Activated CD4-positive, alpha-beta T cell treated with anti-CD3 and anti-CD28 coated beads, Interleukin-2, amount 10 ng/mL, durations not matched to agents 7 days and 5 days (primary cell): Measurements from ENCODE around the gene CD200R1L. TPM values are rescaled to one million over a fixed set of nuclear protein-coding genes. Genes with fewer than 3 reads are reported as not detected.

Experiments used
- CTCF ChIA-PET: fragments of 350-600 bp; sonication (Branson Sonifier 250); formaldehyde crosslinking; loops from one replicate; lab custom pipeline; 2021; ENCODE audit warnings: antibody characterized with exemption; lab: Charles Lee
- POLR2A ChIA-PET: fragments of 350-600 bp; sonication (Branson Sonifier 250); formaldehyde crosslinking; loops from one replicate; lab custom pipeline; 2021; ENCODE audit warnings: antibody characterized with exemption; lab: Charles Lee
- DNase-seq: peaks from one replicate; pipeline ENCODE4 v3.0.0-alpha.2; 2020
- H3K27ac Mint-ChIP-seq: one replicate; pipeline ENCODE4 v1.8.0; 2021; ENCODE audit warnings: mild to moderate bottlenecking, moderate library complexity, mixed read lengths
- H3K27me3 Mint-ChIP-seq: one replicate; pipeline ENCODE4 v1.8.0; 2021; ENCODE audit warnings: mixed read lengths
- H3K36me3 Mint-ChIP-seq: one replicate; pipeline ENCODE4 v1.8.0; 2021; ENCODE audit warnings: low read depth, mixed read lengths
- H3K4me1 Mint-ChIP-seq: one replicate; pipeline ENCODE4 v1.8.0; 2021; ENCODE audit warnings: mixed read lengths
- H3K4me3 Mint-ChIP-seq: one replicate; pipeline ENCODE4 v1.8.0; 2021; ENCODE audit warnings: mild to moderate bottlenecking, moderate library complexity, mixed read lengths
- H3K9me3 Mint-ChIP-seq: one replicate; pipeline ENCODE4 v1.8.0; 2021; ENCODE audit warnings: mixed read lengths
- total RNA-seq, 2 experiments: library from RNA; stranded (reverse); gene quantifications; one replicate each; pipeline ENCODE4 v1.2.3, GENCODE V29; 2021

The CD200R1L gene
- total RNA-seq, 2 experiments from 2014 or later: not detected

DNA sequence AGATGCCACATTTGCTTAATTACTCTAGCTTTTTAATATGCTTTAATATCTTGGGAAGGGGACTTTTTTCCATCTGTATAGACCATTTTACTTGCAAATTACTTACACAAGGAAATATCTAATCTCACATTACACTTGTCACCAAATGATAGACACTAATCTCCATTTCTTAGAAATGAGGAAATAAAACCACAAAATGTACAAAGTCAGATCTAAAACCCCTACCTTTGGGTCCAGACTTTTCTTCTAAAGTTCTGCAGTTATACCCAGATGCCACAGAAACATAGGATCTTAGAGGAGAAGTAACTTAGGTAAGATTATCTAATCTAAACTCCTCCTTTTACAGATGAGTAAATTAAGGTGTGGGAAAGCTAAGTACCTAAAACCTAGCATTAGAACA is 44.3 kb downstream of the CD200R1L start:
- H3K4me3 Mint-ChIP-seq: no peak overlapping the region
- CTCF ChIA-PET: interaction anchor here (0.6 kb wide), 1 partner anchor 39 kb away, joined by 3 read pairs; no protein-coding TSS in a partner anchor
- POLR2A ChIA-PET: no interaction called here
- DNase-seq: no peak
- no peaks in the 10 kb centered on the region for H3K27me3 Mint-ChIP-seq
- no peaks in the 10 kb centered on the region for H3K36me3 Mint-ChIP-seq
- H3K9me3 Mint-ChIP-seq: no peaks in the 10 kb centered on the region
- no peak overlapping the region for H3K27ac Mint-ChIP-seq
- H3K4me1 Mint-ChIP-seq: peaks cover 7% of the 10 kb centered on the region

DNA sequence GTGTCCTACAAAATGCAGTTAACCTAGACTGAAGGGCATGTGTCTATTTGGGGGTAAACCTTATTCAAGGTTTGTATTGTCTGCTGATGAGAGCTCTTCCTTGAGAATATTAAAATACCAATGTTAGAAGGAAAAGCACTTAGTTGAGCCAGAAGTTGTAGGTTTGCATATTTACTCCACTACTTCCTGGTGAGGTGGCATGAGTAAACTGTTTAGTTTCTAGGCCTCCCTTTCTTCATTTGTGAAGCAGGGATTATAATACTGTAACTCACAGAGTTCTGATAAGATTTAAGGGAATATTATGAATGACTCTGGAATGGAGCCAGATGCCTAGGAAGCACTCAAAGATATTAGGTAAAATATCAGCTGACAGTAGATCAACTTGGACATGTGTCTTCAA is 46.7 kb downstream of the CD200R1L start:
- DNase-seq: no peak
- Mint-ChIP-seq H3K4me1 (peaks cover 7% of the 10 kb centered on the region), H3K4me3 (no peak overlapping the region), H3K9me3 (peaks cover 3% of the 10 kb centered on the region), H3K36me3 (no peaks in the 10 kb centered on the region), H3K27me3 (no peaks in the 10 kb centered on the region), H3K27ac (no peak overlapping the region)
- ChIA-PET CTCF (interaction anchor here (0.9 to 1.5 kb wide), 3 partner anchors 14 to 19 kb away, joined by 3 read pairs; no protein-coding TSS in a partner anchor), POLR2A (no interaction called here)

- CTCF ChIA-PET: interaction anchor here (0.6 to 2.2 kb wide), 2 partner anchors 14 to 158 kb away, joined by 3 to 6 read pairs; no protein-coding TSS in a partner anchor
- Mint-ChIP-seq H3K4me3 (no peak overlapping the region), H3K36me3 (no peaks in the 10 kb centered on the region), H3K27me3 (no peaks in the 10 kb centered on the region), H3K27ac (no peak overlapping the region), H3K4me1 (peaks cover 21% of the 10 kb centered on the region), H3K9me3 (peaks cover 3% of the 10 kb centered on the region)
- DNase-seq: no peak
- POLR2A ChIA-PET: interaction anchor here (0.7 kb wide), 1 partner anchor 79 kb away, joined by 3 read pairs; no protein-coding TSS in a partner anchor
Observed at GRCh38 chr3:112794622-112795172, 52.0 kb downstream of the CD200R1L start.

- no peak overlapping the region for H3K4me3 Mint-ChIP-seq
- ChIA-PET POLR2A (no interaction called here), CTCF (interaction anchor here (1.5 kb wide), 1 partner anchor 15 kb away, joined by 3 read pairs; no protein-coding TSS in a partner anchor)
Observed at GRCh38 chr3:112793326-112794081, 53.2 kb downstream of the CD200R1L start.

GRCh38 chr3:112791736-112792135 is 54.9 kb downstream of the CD200R1L start:
- CTCF ChIA-PET: no interaction called here
- POLR2A ChIA-PET: no interaction called here
- Mint-ChIP-seq H3K4me3 (no peak overlapping the region), H3K9me3 (peaks cover 11% of the 10 kb centered on the region), H3K27ac (no peak overlapping the region), H3K4me1 (peaks cover 21% of the 10 kb centered on the region), H3K36me3 (no peaks in the 10 kb centered on the region), H3K27me3 (no peaks in the 10 kb centered on the region)
- DNase-seq: no peak

More at GRCh38 chr3:112793326-112794081, 53.2 kb downstream of the CD200R1L start:
- peaks cover 3% of the 10 kb centered on the region for H3K9me3 Mint-ChIP-seq
- H3K4me1 Mint-ChIP-seq: peaks cover 21% of the 10 kb centered on the region
- no peaks in the 10 kb centered on the region for H3K36me3 Mint-ChIP-seq
- H3K27me3 Mint-ChIP-seq: no peaks in the 10 kb centered on the region
- DNase-seq: no peak
- H3K27ac Mint-ChIP-seq: no peak overlapping the region

DNA sequence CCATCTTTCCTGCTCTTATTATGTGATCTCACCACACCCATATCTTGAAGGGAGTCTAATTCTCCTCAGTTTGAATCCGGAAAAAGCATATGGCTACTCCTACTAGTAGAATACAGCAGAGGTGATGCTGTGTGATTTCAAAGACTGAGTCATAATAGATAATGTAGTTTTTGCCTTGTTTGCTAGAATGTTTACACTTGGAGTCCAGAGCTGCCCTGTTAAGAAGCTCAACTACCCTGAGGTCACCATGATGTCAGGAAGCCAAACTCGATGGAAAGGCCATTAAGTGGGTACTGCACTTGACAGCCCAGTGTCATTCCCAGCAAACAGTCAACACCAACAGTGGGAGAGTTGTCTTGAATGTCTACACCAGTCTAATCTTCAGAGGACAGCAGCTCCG is 56.9 kb downstream of the CD200R1L start:
- POLR2A ChIA-PET: no interaction called here
- Mint-ChIP-seq H3K4me1 (peaks cover 19% of the 10 kb centered on the region), H3K27ac (no peak overlapping the region), H3K27me3 (no peaks in the 10 kb centered on the region), H3K36me3 (no peaks in the 10 kb centered on the region), H3K4me3 (no peak overlapping the region), H3K9me3 (peaks cover 11% of the 10 kb centered on the region)
- CTCF ChIA-PET: no interaction called here
- DNase-seq: no peak

DNA sequence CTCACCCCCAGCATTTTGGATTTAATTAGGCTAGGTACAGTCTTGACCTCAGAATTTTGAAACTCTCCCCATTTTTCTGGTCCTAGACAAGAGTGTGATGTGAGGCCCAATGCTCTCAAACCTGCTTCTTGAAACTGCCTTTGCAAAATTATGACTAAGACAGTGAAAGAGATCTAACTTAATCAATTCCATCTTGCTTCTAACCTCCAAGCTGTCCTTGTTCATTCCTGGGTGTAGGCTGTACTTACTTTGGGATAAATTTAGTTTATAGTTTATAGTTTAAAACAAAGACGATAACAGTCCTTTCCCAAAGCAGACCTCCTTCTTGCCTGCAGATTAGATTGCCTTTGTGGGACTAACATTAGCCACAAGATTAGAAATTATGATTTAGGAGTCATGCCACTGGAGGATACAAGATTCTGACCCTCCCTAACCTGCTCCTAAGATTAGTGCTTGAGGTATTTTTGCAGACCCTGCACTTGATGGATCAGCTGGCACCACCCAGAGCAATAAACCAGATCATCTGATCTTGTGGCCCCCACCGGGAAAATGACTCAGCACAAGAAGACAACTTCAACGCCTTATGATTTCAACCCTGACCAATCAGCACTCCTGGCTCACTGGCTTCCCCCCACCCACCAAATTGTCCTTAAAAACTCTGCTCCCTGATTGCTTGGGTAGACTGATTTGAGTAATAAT is 59.6 kb downstream of the CD200R1L start:
- DNase-seq: no peak
- Mint-ChIP-seq H3K27me3 (no peaks in the 10 kb centered on the region), H3K4me3 (no peak overlapping the region), H3K36me3 (no peaks in the 10 kb centered on the region), H3K27ac (no peak overlapping the region), H3K9me3 (peaks cover 11% of the 10 kb centered on the region), H3K4me1 (no peaks in the 10 kb centered on the region)
- ChIA-PET CTCF (no interaction called here), POLR2A (no interaction called here)

- no peaks in the 10 kb centered on the region for H3K36me3 Mint-ChIP-seq
- DNase-seq: no peak
- H3K27ac Mint-ChIP-seq: no peak overlapping the region
- no peaks in the 10 kb centered on the region for H3K4me1 Mint-ChIP-seq
- H3K4me3 Mint-ChIP-seq: no peak overlapping the region
- H3K9me3 Mint-ChIP-seq: peaks cover 11% of the 10 kb centered on the region
- ChIA-PET POLR2A (no interaction called here), CTCF (interaction anchor here (0.8 to 0.9 kb wide), 2 partner anchors 12 to 14 kb away, joined by 3 read pairs; no protein-coding TSS in a partner anchor)
- H3K27me3 Mint-ChIP-seq: peaks cover 3% of the 10 kb centered on the region
Observed at GRCh38 chr3:112786002-112786590, 60.6 kb downstream of the CD200R1L start.

- DNase-seq: no peak
- H3K4me1 Mint-ChIP-seq: no peaks in the 10 kb centered on the region
- H3K4me3 Mint-ChIP-seq: no peak overlapping the region
- H3K27me3 Mint-ChIP-seq: peaks cover 6% of the 10 kb centered on the region
- no peaks in the 10 kb centered on the region for H3K36me3 Mint-ChIP-seq
- no peak overlapping the region for H3K27ac Mint-ChIP-seq
- CTCF ChIA-PET: interaction anchor here (0.8 to 1.5 kb wide), 3 partner anchors 13 to 51 kb away, joined by 3 to 4 read pairs (median 3); no protein-coding TSS in a partner anchor
- POLR2A ChIA-PET: no interaction called here
- peaks cover 11% of the 10 kb centered on the region for H3K9me3 Mint-ChIP-seq
Observed at GRCh38 chr3:112785321-112786001, 61.2 kb downstream of the CD200R1L start.

- Mint-ChIP-seq H3K36me3 (no peaks in the 10 kb centered on the region), H3K4me3 (no peak overlapping the region), H3K9me3 (peaks cover 4% of the 10 kb centered on the region), H3K4me1 (no peaks in the 10 kb centered on the region), H3K27ac (no peak overlapping the region), H3K27me3 (peaks cover 6% of the 10 kb centered on the region)
- ChIA-PET CTCF (interaction anchor here (0.9 kb wide), 1 partner anchor 17 kb away, joined by 3 read pairs; no protein-coding TSS in a partner anchor), POLR2A (no interaction called here)
- no peak for DNase-seq
Observed at GRCh38 chr3:112782491-112782890, 64.2 kb downstream of the CD200R1L start.

- no peak overlapping the region for H3K4me3 Mint-ChIP-seq
- no peak overlapping the region for H3K27ac Mint-ChIP-seq
- H3K27me3 Mint-ChIP-seq: peaks cover 6% of the 10 kb centered on the region
- no peaks in the 10 kb centered on the region for H3K36me3 Mint-ChIP-seq
- H3K9me3 Mint-ChIP-seq: no peaks in the 10 kb centered on the region
- H3K4me1 Mint-ChIP-seq: no peaks in the 10 kb centered on the region
- POLR2A ChIA-PET: no interaction called here
- no peak for DNase-seq
- CTCF ChIA-PET: interaction anchor here (1.4 kb wide), 1 partner anchor 73 kb away, joined by 3 read pairs; no protein-coding TSS in a partner anchor
Observed at GRCh38 chr3:112781599-112781998, 65.1 kb downstream of the CD200R1L start.
